K562 (cell line): Measurements from ENCODE around the gene C1QTNF6. TPM values are rescaled to one million over a fixed set of nuclear protein-coding genes. Genes with fewer than 3 reads are reported as not detected.

Experiments
- ATAC-seq: fragments of 200-7000 bp; cut with Tn5 transposase; 3 replicates; pipeline ENCODE4 v1.9.1; 2020; ENCODE audit warnings: moderate library complexity
- BruUV-seq: library from RNA; stranded (reverse); fragments of 400-500 nt; replicated peaks from 2 replicates; lab custom pipeline; 2021; lab: Mats Ljungman, UMichigan
- CTCF ChIA-PET: fragments of 300-600 bp; formaldehyde crosslinking; extraction: SDS; loops from one replicate; lab custom pipeline; 2021; ENCODE audit warnings: low intra/inter-chr PET ratio; lab: Yijun Ruan, JAX
- POLR2A ChIA-PET: fragments of 300-600, 350-650 bp; sonication (Branson Sonifier 250); formaldehyde crosslinking; extraction: SDS; loops from one replicate; lab custom pipeline; 2021; ENCODE audit warnings: antibody characterized with exemption, inconsistent platforms; lab: Yijun Ruan, JAX
- DNase-seq, 4 experiments: peaks; one replicate each; pipeline versions ENCODE4 v3.0.0 to v3.0.0-alpha.2; 2011 to 2018; ENCODE audit warnings: low spot score in 3 of 4, mixed read lengths in 3 of 4; ENCODE audit errors: extremely low read depth in 1 of 4
- FAIRE-seq: peaks from 2 replicates; lab custom pipeline; 2011; peaks lifted over from hg19 to GRCh38; lab: Jason Lieb, UNC
- H2AFZ ChIP-seq: 2 replicates; pipeline ENCODE4 v1.6.0; 2011; ENCODE audit warnings: low read depth, low read length, control low read depth, inconsistent platforms
- H3K27ac ChIP-seq: fragments of 200-600 bp; 3 replicates; pipeline ENCODE4 v1.8.0; 2011; ENCODE audit warnings: low read depth, mild to moderate bottlenecking, control low read depth, inconsistent platforms, low read length, moderate library complexity, mixed read lengths; ENCODE audit errors: extremely low read depth
- H3K27me3 ChIP-seq, 2 experiments: fragments of 300-600 bp in 1 of 2; 2 replicates in 1 of 2; 3 replicates in 1 of 2; pipeline versions ENCODE4 v1.6.0 to v1.8.0; 2011; ENCODE audit warnings: inconsistent platforms in 2 of 2, low read length in 2 of 2, mild to moderate bottlenecking in 1 of 2, mixed read lengths in 1 of 2, moderate library complexity in 1 of 2; ENCODE audit not compliant: control insufficient read depth in 2 of 2, insufficient read depth in 2 of 2
- H3K36me3 ChIP-seq: fragments of 300-600 bp; 3 replicates; pipeline ENCODE4 v1.8.0; 2011; ENCODE audit warnings: mild to moderate bottlenecking, low read length, inconsistent platforms; ENCODE audit not compliant: control insufficient read depth, insufficient read depth
- H3K4me1 ChIP-seq, 2 experiments: fragments of 200-600 bp in 1 of 2; replicated peaks in 1 of 2; 2 replicates in 1 of 2; 3 replicates in 1 of 2; pipeline versions ENCODE4 v1.5.1 to v1.8.0; 2011; ENCODE audit warnings: inconsistent platforms in 2 of 2, low read length in 2 of 2, mild to moderate bottlenecking in 1 of 2, mixed read lengths in 1 of 2, moderate library complexity in 1 of 2; ENCODE audit not compliant: control insufficient read depth in 2 of 2, insufficient read depth in 2 of 2
- H3K4me2 ChIP-seq: 2 replicates; pipeline ENCODE4 v1.6.1; 2011; ENCODE audit warnings: low read length, control low read depth, inconsistent platforms, mixed read lengths; ENCODE audit not compliant: insufficient read depth
- H3K4me3 ChIP-seq: fragments of 200-600 bp; sonication (generic), shearing (Covaris generic); 2 replicates; pipeline ENCODE4 v1.5.1; 2016; ENCODE audit warnings: control low read depth, inconsistent platforms
- H3K79me2 ChIP-seq: fragments of 200-600 bp; 3 replicates; pipeline ENCODE4 v1.8.0; 2011; ENCODE audit warnings: low read length, inconsistent platforms; ENCODE audit not compliant: control insufficient read depth, insufficient read depth
- H3K9ac ChIP-seq, 2 experiments: 2 replicates each; pipeline versions ENCODE4 v1.6.0 to v1.6.1; 2011; ENCODE audit warnings: low read depth in 2 of 2, low read length in 2 of 2, control low read depth in 1 of 2, inconsistent platforms in 1 of 2, mild to moderate bottlenecking in 1 of 2, mixed read lengths in 1 of 2; ENCODE audit not compliant: insufficient read depth in 1 of 2
- H3K9me1 ChIP-seq: one replicate; pipeline ENCODE4 v1.6.0; 2011; ENCODE audit warnings: inconsistent platforms, mild to moderate bottlenecking, low read length, moderate library complexity; ENCODE audit not compliant: control insufficient read depth, insufficient read depth
- H3K9me3 ChIP-seq: replicated peaks from 2 replicates; pipeline ENCODE4 v1.5.1; 2011; ENCODE audit warnings: low read depth, low read length, inconsistent platforms; ENCODE audit not compliant: control insufficient read depth, insufficient read depth
- H4K20me1 ChIP-seq: replicated peaks from 2 replicates; pipeline ENCODE4 v1.6.1; 2011; ENCODE audit warnings: low read length, inconsistent platforms, mixed read lengths; ENCODE audit not compliant: control insufficient read depth, insufficient read depth
- CBFA2T2 ChIP-seq: fragments of 450-650 bp; conservative IDR thresholded peaks from 2 replicates; pipeline ENCODE4 v1.6.1; 2017; ENCODE audit warnings: mild to moderate bottlenecking
- DACH1 ChIP-seq: fragments of 450-650 bp; IDR thresholded peaks from 2 replicates; pipeline ENCODE4 v1.6.1; 2018; ENCODE audit not compliant: partially characterized antibody
- ETV1 ChIP-seq: fragments of 450-650 bp; conservative IDR thresholded peaks from 2 replicates; pipeline ENCODE4 v1.6.1; 2016; ENCODE audit warnings: missing genetic modification characterization, control low read depth, low read depth, missing compliant biosample characterization
- GATA2 ChIP-seq: sonication (generic); formaldehyde crosslinking; IDR thresholded peaks from 2 replicates; pipeline ENCODE4 v1.4.0; 2020; ENCODE audit warnings: mild to moderate bottlenecking, missing genetic modification reagents
- POLR2B ChIP-seq: fragments of 450-650 bp; IDR thresholded peaks from 2 replicates; pipeline ENCODE4 v1.6.1; 2018; ENCODE audit warnings: low read depth; ENCODE audit not compliant: partially characterized antibody
- RNF2 ChIP-seq: sonication (generic); IDR thresholded peaks from 2 replicates; pipeline ENCODE4 v1.6.1; 2016
- SMAD4 ChIP-seq: fragments of 250-450 bp; sonication (Bioruptor Pico); conservative IDR thresholded peaks from 2 replicates; pipeline ENCODE4 v1.8.0; 2021; ENCODE audit warnings: inconsistent platforms, mild to moderate bottlenecking, moderate library complexity
- STAT5A ChIP-seq: IDR thresholded peaks from 2 replicates; pipeline ENCODE4 v1.6.1; 2012; ENCODE audit warnings: low read length, inconsistent platforms, borderline replicate concordance
- TOE1 ChIP-seq, 2 experiments: fragments of 450-650 bp in 1 of 2; sonication (generic) in 1 of 2; formaldehyde crosslinking in 1 of 2; IDR thresholded peaks; 2 replicates each; pipeline versions ENCODE4 v1.7.1 to v1.8.0; 2016 to 2022; ENCODE audit warnings: borderline replicate concordance in 2 of 2, mild to moderate bottlenecking in 2 of 2, antibody characterized with exemption in 1 of 2, inconsistent platforms in 1 of 2, low read depth in 1 of 2, missing genetic modification reagents in 1 of 2, moderate library complexity in 1 of 2
- WGBS: fragments of 100-300 bp; shearing (Covaris generic); methylation state at CpG from one replicate; pipeline ENCODE4 v1.1.6; 2016; ENCODE audit warnings: low coverage, mixed read lengths; ENCODE audit not compliant: insufficient coverage; ENCODE audit errors: missing lambda C conversion rate; 5-methylcytosine and 5-hydroxymethylcytosine counted together
- in situ Hi-C: fragments of 300-500 bp; cut with MboI; formaldehyde crosslinking; loops from 4 replicates; pipeline ENCODE4 v1.15.0; 2018; ENCODE audit warnings: inconsistent platforms, mixed read lengths
- intact Hi-C: fragments of 100-400 bp; cut with micrococcal nuclease; formaldehyde crosslinking; loops from 2 replicates; pipeline ENCODE4 v1.14.2; 2022
- polyA plus RNA-seq, 8 experiments: library from polyadenylated mRNA; depleted of rRNA in 4 of 8; stranded (reverse) in 5 of 8; unstranded in 3 of 8; fragments of >200 nt; fragmentation: Nextera tagmentation in 2 of 8; fragmentation: Illumina TruSeq in 1 of 8; extraction: Ambion mirVana in 2 of 8; extraction: Trizol in 1 of 8; gene quantifications; 2 replicates each; pipeline versions ENCODE4 v1.2.1 to v1.2.3, GENCODE V29; 2011 to 2014; ENCODE audit warnings: inconsistent platforms in 1 of 8, missing spikeins in 1 of 8
- total RNA-seq, 7 experiments: library from RNA; depleted of rRNA in 6 of 7; stranded (reverse); fragments of >200 nt in 6 of 7; fragmentation: Illumina TruSeq in 2 of 7; extraction: Trizol in 2 of 7; gene quantifications; 2 replicates each; pipeline versions ENCODE4 v1.2.1 to v1.2.3, GENCODE V29; 2011 to 2021; ENCODE audit warnings: low replicate concordance in 1 of 7
- TF ChIP-seq, protein P1 (sequence below): fragments of 250-450 bp; sonication (Bioruptor Pico); IDR thresholded peaks from 2 replicates; pipeline ENCODE4 v1.5.0; 2021; ENCODE audit warnings: mild to moderate bottlenecking, borderline replicate concordance
- TF ChIP-seq, protein P2 (sequence below): IDR thresholded peaks from 2 replicates; pipeline ENCODE4 v1.6.1; 2014; ENCODE audit warnings: antibody characterized with exemption

C1QTNF6 gene
- total and polyA plus RNA-seq, 9 of the 15 experiments (the other 6 are each of a cell fraction or from before 2014, with no cell fraction given): 0.18 to 0.92 (median 0.55) TPM

GRCh38 chr22:37188901-37189466 lies 937 bp upstream of the C1QTNF6 start:
- Histone ChIP-seq H3K79me2 (no peaks in the 10 kb centered on the region), H3K4me2 (no peak overlapping the region), H2AFZ (peak overlapping the region; percentile 40; the same call in 1 of the 2 replicates), H3K4me3 (no peak overlapping the region), H3K27ac (no peak overlapping the region), H3K27me3 (peaks cover 0 to 17% of the 10 kb centered on the region in 2 experiments; a peak in 2 of 5 replicates), H3K9me3 (peaks cover 3% of the 10 kb centered on the region; the same call in 1 of the 2 replicates), H3K9me1 (no peaks in the 10 kb centered on the region), H4K20me1 (no peaks in the 10 kb centered on the region), H3K4me1 (peaks cover 9 to 16% of the 10 kb centered on the region in 2 experiments), H3K9ac (no peak overlapping the region), H3K36me3 (no peaks in the 10 kb centered on the region)
- DNase-seq (no peak), FAIRE-seq (no peak), ATAC-seq (no peak)
- CTCF ChIA-PET: no interaction called here
- BruUV-seq: no TSS peak
- no peak for TF ChIP-seq GATA2 (CRISPR knock-in tag)
- TF ChIP-seq ETV1 (tag): peak; percentile 13; the same call in 1 of the 2 replicates
- peak; percentile 55 for TF ChIP-seq STAT5A
- intact Hi-C loops: no loop called here
- in situ Hi-C loops: no loop called here
- 24% methylated on average over 2 of the region's 2 CpGs for WGBS
- POLR2A ChIA-PET: interaction anchor here (1.5 kb wide), 1 partner anchor 9 kb away, joined by 6 read pairs; no protein-coding TSS in a partner anchor

DNA sequence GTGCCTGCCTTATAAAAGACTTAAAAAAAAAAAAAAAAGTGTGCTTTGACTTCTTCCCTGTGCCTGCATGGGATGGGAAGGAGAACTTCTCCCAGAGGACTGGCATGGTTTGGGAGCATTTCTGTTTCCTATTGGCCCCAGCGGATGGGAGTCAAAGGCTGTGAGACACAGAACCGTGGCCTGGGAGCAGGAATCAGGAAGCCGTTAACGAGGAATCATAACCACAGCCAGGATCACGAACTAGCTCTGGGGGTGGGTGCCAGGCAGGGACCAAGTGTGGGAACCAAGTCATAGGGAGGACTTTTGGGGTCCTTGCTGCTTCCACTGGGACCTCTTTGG lies 526 bp downstream of the C1QTNF6 start:
- Histone ChIP-seq H2AFZ (no peak overlapping the region), H4K20me1 (0 out of 2 replicates have a peak, but pooled peaks cover 3% of the 10 kb centered on the region), H3K4me3 (no peak overlapping the region), H3K36me3 (no peaks in the 10 kb centered on the region), H3K4me1 (peaks cover 9 to 20% of the 10 kb centered on the region in 2 experiments), H3K79me2 (no peaks in the 10 kb centered on the region), H3K27ac (no peak overlapping the region), H3K4me2 (no peak overlapping the region), H3K27me3 (peaks cover 0 to 31% of the 10 kb centered on the region in 2 experiments; a peak in 2 of 5 replicates), H3K9me3 (no peaks in the 10 kb centered on the region), H3K9me1 (no peaks in the 10 kb centered on the region), H3K9ac (no peak overlapping the region)
- ATAC-seq (no peak), FAIRE-seq (no peak), DNase-seq (no peak)
- in situ Hi-C loops: no loop called here
- BruUV-seq: no TSS peak
- POLR2A ChIA-PET: interaction anchor here (1.5 kb wide), 1 partner anchor 10 kb away, joined by 6 read pairs; no protein-coding TSS in a partner anchor
- intact Hi-C loops: no loop called here
- CTCF ChIA-PET: interaction anchor here (1.2 kb wide), 1 partner anchor 11 kb away, joined by 4 read pairs; no protein-coding TSS in a partner anchor
- 48% methylated on average over 5 of the region's 5 CpGs for WGBS
- TF ChIP-seq DACH1 (no peak), POLR2B (no peak), SMAD4 (no peak), TOE1 (IDR thresholded peaks at IDR 0.05; ENCODE audit: borderline replicate concordance) (no peak), TOE1 (CRISPR knock-in tag; IDR thresholded peaks at IDR 0.05; ENCODE audit: borderline replicate concordance, low read depth) (no peak), CBFA2T2 (no peak), RNF2 (no peak)
- TF ChIP-seq, protein P1, sequence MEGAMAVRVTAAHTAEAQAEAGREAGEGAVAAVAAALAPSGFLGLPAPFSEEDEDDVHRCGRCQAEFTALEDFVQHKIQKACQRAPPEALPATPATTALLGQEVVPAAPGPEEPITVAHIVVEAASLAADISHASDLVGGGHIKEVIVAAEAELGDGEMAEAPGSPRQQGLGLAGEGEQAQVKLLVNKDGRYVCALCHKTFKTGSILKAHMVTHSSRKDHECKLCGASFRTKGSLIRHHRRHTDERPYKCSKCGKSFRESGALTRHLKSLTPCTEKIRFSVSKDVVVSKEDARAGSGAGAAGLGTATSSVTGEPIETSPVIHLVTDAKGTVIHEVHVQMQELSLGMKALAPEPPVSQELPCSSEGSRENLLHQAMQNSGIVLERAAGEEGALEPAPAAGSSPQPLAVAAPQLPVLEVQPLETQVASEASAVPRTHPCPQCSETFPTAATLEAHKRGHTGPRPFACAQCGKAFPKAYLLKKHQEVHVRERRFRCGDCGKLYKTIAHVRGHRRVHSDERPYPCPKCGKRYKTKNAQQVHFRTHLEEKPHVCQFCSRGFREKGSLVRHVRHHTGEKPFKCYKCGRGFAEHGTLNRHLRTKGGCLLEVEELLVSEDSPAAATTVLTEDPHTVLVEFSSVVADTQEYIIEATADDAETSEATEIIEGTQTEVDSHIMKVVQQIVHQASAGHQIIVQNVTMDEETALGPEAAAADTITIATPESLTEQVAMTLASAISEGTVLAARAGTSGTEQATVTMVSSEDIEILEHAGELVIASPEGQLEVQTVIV (CRISPR knock-in tag): no peak
- TF ChIP-seq, protein P2, sequence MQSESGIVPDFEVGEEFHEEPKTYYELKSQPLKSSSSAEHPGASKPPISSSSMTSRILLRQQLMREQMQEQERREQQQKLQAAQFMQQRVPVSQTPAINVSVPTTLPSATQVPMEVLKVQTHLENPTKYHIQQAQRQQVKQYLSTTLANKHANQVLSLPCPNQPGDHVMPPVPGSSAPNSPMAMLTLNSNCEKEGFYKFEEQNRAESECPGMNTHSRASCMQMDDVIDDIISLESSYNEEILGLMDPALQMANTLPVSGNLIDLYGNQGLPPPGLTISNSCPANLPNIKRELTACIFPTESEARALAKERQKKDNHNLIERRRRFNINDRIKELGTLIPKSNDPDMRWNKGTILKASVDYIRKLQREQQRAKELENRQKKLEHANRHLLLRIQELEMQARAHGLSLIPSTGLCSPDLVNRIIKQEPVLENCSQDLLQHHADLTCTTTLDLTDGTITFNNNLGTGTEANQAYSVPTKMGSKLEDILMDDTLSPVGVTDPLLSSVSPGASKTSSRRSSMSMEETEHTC: no peak
